Parathyroid adenoma (tissue), 2 donors: ENCODE results near the gene N4BP3.

Source experiments
- H2AFZ ChIP-seq: fragments of 300-600 bp; sonication (generic); one replicate; pipeline ENCODE4 v1.7.0; 2017; ENCODE audit warnings: antibody characterized with exemption, mild to moderate bottlenecking
- H3K27ac ChIP-seq: fragments of 300-600 bp; sonication (generic); one replicate; pipeline ENCODE4 v1.7.0; 2017
- H3K27me3 ChIP-seq: fragments of 300-600 bp; sonication (generic); one replicate; pipeline ENCODE4 v1.7.0; 2017; ENCODE audit warnings: low read length; ENCODE audit not compliant: control insufficient read depth, insufficient read depth
- H3K36me3 ChIP-seq: fragments of 300-600 bp; sonication (generic); one replicate; pipeline ENCODE4 v1.7.0; 2017; ENCODE audit warnings: low read length; ENCODE audit not compliant: control insufficient read depth, insufficient read depth
- H3K4me1 ChIP-seq: fragments of 300-600 bp; sonication (generic); one replicate; pipeline ENCODE4 v1.7.0; 2017; ENCODE audit warnings: control low read depth
- H3K4me2 ChIP-seq: fragments of 300-600 bp; sonication (generic); one replicate; pipeline ENCODE4 v1.7.0; 2017; ENCODE audit warnings: low read length
- H3K4me3 ChIP-seq: fragments of 300-600 bp; sonication (generic); one replicate; pipeline ENCODE4 v1.7.0; 2017; ENCODE audit warnings: low read depth, low read length
- H3K79me2 ChIP-seq: fragments of 300-600 bp; sonication (generic); one replicate; pipeline ENCODE4 v1.7.0; 2017; ENCODE audit warnings: control low read depth
- H3K9ac ChIP-seq: fragments of 300-600 bp; sonication (generic); one replicate; pipeline ENCODE4 v1.7.0; 2017; ENCODE audit warnings: mild to moderate bottlenecking
- H3K9me3 ChIP-seq: fragments of 300-600 bp; sonication (generic); one replicate; pipeline ENCODE4 v1.7.0; 2017; ENCODE audit warnings: low read length; ENCODE audit not compliant: control insufficient read depth
- CTCF ChIP-seq: fragments of 300-600 bp; sonication (generic); IDR thresholded peaks from one replicate; pipeline ENCODE4 v1.7.0; 2017; ENCODE audit warnings: antibody characterized with exemption, mild to moderate bottlenecking
- donor health status: primary hyperparathyroidism.

The N4BP3 gene

GRCh38 chr5:178106556-178107239 lies 6.6 kb upstream of the N4BP3 start:
- no peak for TF ChIP-seq CTCF
- H3K4me2 ChIP-seq = no peak overlapping the region
- no peaks in the 10 kb centered on the region for H3K27me3 ChIP-seq
- H3K79me2 ChIP-seq = no peaks in the 10 kb centered on the region
- no peak overlapping the region for H3K4me3 ChIP-seq
- no peak overlapping the region for H3K9ac ChIP-seq
- no peak overlapping the region for H3K27ac ChIP-seq
- H3K9me3 ChIP-seq = no peaks in the 10 kb centered on the region
- no peaks in the 10 kb centered on the region for H3K36me3 ChIP-seq
- no peak overlapping the region for H2AFZ ChIP-seq
- H3K4me1 ChIP-seq = peaks cover 16% of the 10 kb centered on the region

- Histone ChIP-seq H3K36me3 (no peaks in the 10 kb centered on the region), H3K79me2 (no peaks in the 10 kb centered on the region), H2AFZ (peak overlapping the region; percentile 61), H3K4me1 (peaks cover 16% of the 10 kb centered on the region), H3K4me3 (no peak overlapping the region), H3K4me2 (no peak overlapping the region), H3K9me3 (no peaks in the 10 kb centered on the region), H3K27ac (peak overlapping the region; percentile 36), H3K27me3 (no peaks in the 10 kb centered on the region), H3K9ac (no peak overlapping the region)
- TF ChIP-seq CTCF = no peak
These were observed 5.5 kb upstream of the N4BP3 start for GRCh38 chr5:178107756-178108310.

- no peak overlapping the region for H3K9ac ChIP-seq
- no peak overlapping the region for H3K4me2 ChIP-seq
- peak overlapping the region; percentile 36 for H3K27ac ChIP-seq
- H3K36me3 ChIP-seq = no peaks in the 10 kb centered on the region
- H3K27me3 ChIP-seq = no peaks in the 10 kb centered on the region
- no peaks in the 10 kb centered on the region for H3K79me2 ChIP-seq
- peak overlapping the region; percentile 61 for H2AFZ ChIP-seq
- H3K4me3 ChIP-seq = no peak overlapping the region
- peaks cover 16% of the 10 kb centered on the region for H3K4me1 ChIP-seq
- H3K9me3 ChIP-seq = no peaks in the 10 kb centered on the region
- no peak for TF ChIP-seq CTCF
These were observed 4.9 kb upstream of the N4BP3 start for GRCh38 chr5:178108446-178108845.

GRCh38 chr5:178108966-178109365 lies 4.4 kb upstream of the N4BP3 start:
- TF ChIP-seq CTCF = no peak
- H3K4me3 ChIP-seq = no peak overlapping the region

GRCh38 chr5:178110511-178110910 lies 2.8 kb upstream of the N4BP3 start:
- no peaks in the 10 kb centered on the region for H3K9me3 ChIP-seq
- no peaks in the 10 kb centered on the region for H3K36me3 ChIP-seq
- peaks cover 16% of the 10 kb centered on the region for H3K4me1 ChIP-seq
- no peaks in the 10 kb centered on the region for H3K27me3 ChIP-seq
- no peak overlapping the region for H2AFZ ChIP-seq
- H3K79me2 ChIP-seq = peaks cover under 1% of the 10 kb centered on the region
- H3K4me2 ChIP-seq = no peak overlapping the region
- H3K4me3 ChIP-seq = no peak overlapping the region
- no peak for TF ChIP-seq CTCF
- H3K27ac ChIP-seq = no peak overlapping the region
- no peak overlapping the region for H3K9ac ChIP-seq

More at GRCh38 chr5:178108966-178109365, 4.4 kb upstream of the N4BP3 start:
- Histone ChIP-seq H3K27me3 (no peaks in the 10 kb centered on the region), H3K36me3 (no peaks in the 10 kb centered on the region), H3K27ac (peak overlapping the region; percentile 34), H3K9me3 (no peaks in the 10 kb centered on the region), H3K79me2 (no peaks in the 10 kb centered on the region), H3K4me1 (peaks cover 15% of the 10 kb centered on the region), H3K9ac (no peak overlapping the region), H2AFZ (no peak overlapping the region), H3K4me2 (no peak overlapping the region)
